GM12891 (cell line): ENCODE results near the gene ZNF692.

Experiments
- DNase-seq: peaks from one replicate; pipeline ENCODE4 v3.0.0; 2011; ENCODE audit warnings: low spot score; ENCODE audit not compliant: insufficient read length
- FAIRE-seq: peaks from 2 replicates; lab custom pipeline; 2011; peaks lifted over from hg19 to GRCh38; lab: Jason Lieb, UNC
- PAX5 ChIP-seq: IDR thresholded peaks from 2 replicates; pipeline ENCODE4 v1.6.1; 2011; ENCODE audit warnings: low read length, moderate library complexity, mild to moderate bottlenecking; ENCODE audit not compliant: insufficient read depth, severe bottlenecking
- POLR2A ChIP-seq: IDR thresholded peaks from 2 replicates; pipeline ENCODE4 v1.6.1; 2011; ENCODE audit warnings: low read depth, low read length, control low read depth
- POLR2AphosphoS5 ChIP-seq: IDR thresholded peaks from 2 replicates; pipeline ENCODE4 v1.6.1; 2011; ENCODE audit warnings: low read depth, low read length, control low read depth
- POU2F2 ChIP-seq: IDR thresholded peaks from 2 replicates; pipeline ENCODE4 v1.6.1; 2011; ENCODE audit warnings: low read depth, mild to moderate bottlenecking, control low read depth, low read length, moderate library complexity
- SPI1 ChIP-seq: IDR thresholded peaks from 2 replicates; pipeline ENCODE4 v1.6.1; 2011; ENCODE audit warnings: low read depth, low read length, control low read depth
- TAF1 ChIP-seq: IDR thresholded peaks from 2 replicates; pipeline ENCODE4 v1.6.1; 2011; ENCODE audit warnings: low read depth, low read length, control low read depth

The ZNF692 gene

GRCh38 chr1:248857749-248858095, 1.2 kb downstream of the ZNF692 start:
- no peak for FAIRE-seq
- DNase-seq: no peak
- no peak for TF ChIP-seq TAF1
- TF ChIP-seq POLR2AphosphoS5: no peak
- TF ChIP-seq POU2F2: no peak
- TF ChIP-seq POLR2A: no peak
- TF ChIP-seq PAX5: no peak
- no peak for TF ChIP-seq SPI1

DNA sequence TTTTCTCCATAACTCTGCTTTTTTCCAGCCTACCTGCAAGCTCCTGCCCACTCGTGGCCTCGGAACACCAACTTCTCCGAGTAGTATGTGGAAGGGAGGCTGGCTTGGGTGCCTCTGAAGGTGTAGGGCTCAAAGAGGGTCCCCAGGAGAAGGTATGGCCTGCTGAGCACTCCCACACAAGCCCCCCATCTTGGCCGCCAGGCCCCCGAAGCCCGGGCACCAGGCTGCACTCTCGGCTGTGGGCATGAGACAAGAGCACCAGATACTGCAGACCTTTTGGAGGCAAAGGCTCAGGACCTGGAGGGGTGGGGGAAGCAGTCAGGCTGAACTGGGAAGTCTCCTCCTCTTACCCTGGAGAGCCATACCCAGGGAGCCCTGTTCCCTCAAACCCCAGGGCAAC, 1.7 kb downstream of the ZNF692 start:
- FAIRE-seq: no peak
- TF ChIP-seq SPI1 (no peak), PAX5 (no peak), POU2F2 (no peak), POLR2AphosphoS5 (no peak), POLR2A (no peak), TAF1 (no peak)
- no peak for DNase-seq

DNA sequence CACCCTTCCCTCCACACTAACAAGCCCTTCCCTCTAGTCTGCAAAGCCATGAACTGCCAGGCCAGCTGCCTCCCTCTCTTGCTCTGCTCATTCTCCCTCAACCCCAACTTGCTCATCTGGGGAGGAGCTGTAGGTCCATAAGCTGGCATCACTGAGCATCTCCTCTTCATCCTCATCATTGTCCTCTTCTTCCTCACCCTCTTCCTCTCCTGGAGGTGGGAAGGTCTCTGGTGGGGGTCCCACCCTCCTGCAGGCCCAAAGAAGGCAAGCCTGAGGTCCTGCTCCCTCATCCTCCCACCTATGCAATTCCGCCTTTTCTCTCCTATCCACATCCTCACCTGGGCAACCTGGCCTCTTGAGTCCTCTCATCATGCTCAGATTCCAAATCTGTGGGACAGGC, 2.7 kb downstream of the ZNF692 start:
- TF ChIP-seq TAF1 (no peak), POLR2AphosphoS5 (no peak), POLR2A (no peak), PAX5 (no peak), SPI1 (no peak), POU2F2 (no peak)
- FAIRE-seq (no peak), DNase-seq (no peak)

GRCh38 chr1:248855580-248855979, 3.3 kb downstream of the ZNF692 start:
- no peak for FAIRE-seq
- TF ChIP-seq POU2F2: no peak
- no peak for TF ChIP-seq SPI1
- TF ChIP-seq PAX5: no peak
- no peak for TF ChIP-seq POLR2A
- TF ChIP-seq POLR2AphosphoS5: no peak
- TF ChIP-seq TAF1: no peak

GRCh38 chr1:248853663-248854375, 5.1 kb downstream of the ZNF692 start:
- DNase-seq (no peak), FAIRE-seq (no peak)
- TF ChIP-seq POU2F2: no peak
- TF ChIP-seq POLR2A: 0 out of 2 replicates have a peak, but pooled peaks have one; percentile 20

More at GRCh38 chr1:248855580-248855979, 3.3 kb downstream of the ZNF692 start:
- DNase-seq: no peak

DNA sequence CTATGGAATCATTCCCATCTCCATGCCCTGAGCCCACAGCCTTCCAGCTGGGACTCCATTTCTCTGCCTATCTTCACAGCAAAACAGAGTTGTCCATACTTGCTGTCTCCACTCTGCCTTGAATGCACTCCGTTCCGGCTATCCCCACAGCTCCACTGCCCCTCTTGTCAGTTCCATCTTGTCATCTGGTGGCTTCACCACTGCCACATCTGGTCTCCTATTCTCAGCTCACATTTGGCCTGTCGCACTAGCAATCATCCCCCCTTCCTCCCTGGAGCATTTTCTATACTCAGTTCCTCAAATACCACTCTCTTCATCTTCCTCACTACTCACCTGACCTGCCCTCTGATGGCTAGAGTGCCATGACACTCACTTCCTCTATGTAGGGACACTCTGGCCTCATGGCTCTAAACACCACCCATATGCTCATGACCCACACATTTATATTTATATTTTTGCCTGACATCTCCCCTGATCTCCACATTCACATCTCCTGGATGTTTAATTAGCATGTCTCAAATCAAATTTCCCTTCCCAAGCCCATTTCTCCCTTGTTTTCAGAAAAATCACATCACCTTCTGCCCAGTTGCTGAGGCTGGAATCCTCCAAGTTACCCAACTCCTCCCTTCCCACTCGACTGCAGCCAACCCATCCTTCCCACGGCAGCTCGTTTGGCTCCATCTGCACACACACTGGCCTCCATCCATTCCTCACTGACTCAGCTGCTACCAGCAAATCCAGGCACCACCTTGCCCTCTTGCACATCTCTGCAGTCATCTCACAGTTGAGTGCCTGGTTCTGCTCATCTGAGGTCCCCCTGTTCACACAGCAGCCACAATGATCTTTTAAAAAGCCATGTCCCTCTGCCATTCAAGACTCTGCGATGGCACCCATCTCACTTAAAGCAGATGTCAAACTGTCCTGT, 6.1 kb downstream of the ZNF692 start:
- FAIRE-seq (no peak), DNase-seq (no peak)
- no peak for TF ChIP-seq TAF1
- TF ChIP-seq SPI1: peak; percentile 79
- TF ChIP-seq POLR2A: no peak
- TF ChIP-seq POU2F2: no peak

DNA sequence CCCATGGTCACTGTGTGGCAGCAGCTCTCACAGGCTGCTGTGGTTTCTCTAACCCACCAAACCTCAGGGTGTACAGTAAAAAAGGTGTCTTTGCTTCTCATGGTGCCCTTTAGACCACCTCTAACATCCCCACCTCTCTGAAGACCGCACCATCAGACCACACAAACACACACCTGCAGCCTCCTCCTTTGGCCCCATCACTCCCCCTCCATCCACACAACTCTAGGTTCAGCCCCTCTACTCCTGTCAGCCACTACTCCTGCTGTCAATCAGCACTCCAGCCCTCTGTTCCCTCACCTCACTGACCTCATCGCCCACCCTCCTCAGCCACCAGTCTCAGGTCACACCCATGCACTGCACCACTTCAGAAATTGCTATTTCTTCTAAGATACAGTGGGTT, 7.5 kb downstream of the ZNF692 start:
- TF ChIP-seq POU2F2 (no peak), POLR2A (no peak), SPI1 (no peak), PAX5 (no peak), TAF1 (no peak), POLR2AphosphoS5 (no peak; the same call in 1 of the 2 replicates)
- FAIRE-seq (no peak), DNase-seq (no peak)

DNA sequence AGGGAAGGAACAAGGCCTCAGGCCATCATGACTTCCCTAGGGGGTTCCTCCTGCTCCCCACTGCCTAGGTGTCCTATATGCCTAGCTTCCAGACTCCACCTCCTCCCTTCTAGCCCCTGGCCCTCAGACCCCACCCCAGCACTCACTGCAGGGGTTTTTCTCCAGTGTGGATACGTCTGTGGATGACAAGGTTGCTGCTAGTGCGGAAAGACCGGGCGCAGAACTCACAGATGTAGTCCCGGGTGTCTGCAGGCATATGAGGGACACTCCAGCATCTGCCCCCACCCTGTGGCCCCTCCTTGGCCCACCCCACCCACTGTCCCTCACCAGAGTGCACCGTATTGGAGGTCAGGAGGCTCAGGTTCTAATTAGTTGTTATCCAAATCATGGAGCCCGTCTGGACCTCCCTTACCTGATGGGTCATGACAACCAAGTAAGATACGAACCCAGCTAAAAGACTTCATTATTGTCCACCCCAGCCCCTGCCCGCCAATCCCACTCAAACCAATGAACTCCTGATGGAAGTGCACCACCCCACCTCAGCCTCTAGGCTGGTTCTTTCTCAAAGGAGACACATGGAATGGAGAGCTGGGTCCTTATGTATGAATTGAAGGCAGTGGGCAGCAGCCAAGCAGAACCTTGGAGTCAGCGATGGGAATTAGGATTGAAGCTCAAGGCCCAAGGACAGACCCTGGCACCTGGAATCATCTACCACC, 8.2 kb downstream of the ZNF692 start:
- FAIRE-seq (no peak), DNase-seq (no peak)
- no peak for TF ChIP-seq SPI1
- no peak for TF ChIP-seq TAF1
- TF ChIP-seq POLR2AphosphoS5: no peak
- no peak for TF ChIP-seq PAX5
- TF ChIP-seq POU2F2: no peak
- TF ChIP-seq POLR2A: no peak

GRCh38 chr1:248850124-248850523, 8.8 kb downstream of the ZNF692 start:
- no peak for DNase-seq
- TF ChIP-seq POLR2A (no peak), POU2F2 (no peak), PAX5 (no peak), TAF1 (no peak), SPI1 (no peak), POLR2AphosphoS5 (no peak; the same call in 1 of the 2 replicates)
- FAIRE-seq: no peak
